Measurements from ENCODE around the gene SYT1.
"Not testable (repeated sequence)": the region's sequence is repeated elsewhere in the genome, so short reads cannot be mapped to it uniquely, and the experiment has no call there.

Gene SYT1

DNA sequence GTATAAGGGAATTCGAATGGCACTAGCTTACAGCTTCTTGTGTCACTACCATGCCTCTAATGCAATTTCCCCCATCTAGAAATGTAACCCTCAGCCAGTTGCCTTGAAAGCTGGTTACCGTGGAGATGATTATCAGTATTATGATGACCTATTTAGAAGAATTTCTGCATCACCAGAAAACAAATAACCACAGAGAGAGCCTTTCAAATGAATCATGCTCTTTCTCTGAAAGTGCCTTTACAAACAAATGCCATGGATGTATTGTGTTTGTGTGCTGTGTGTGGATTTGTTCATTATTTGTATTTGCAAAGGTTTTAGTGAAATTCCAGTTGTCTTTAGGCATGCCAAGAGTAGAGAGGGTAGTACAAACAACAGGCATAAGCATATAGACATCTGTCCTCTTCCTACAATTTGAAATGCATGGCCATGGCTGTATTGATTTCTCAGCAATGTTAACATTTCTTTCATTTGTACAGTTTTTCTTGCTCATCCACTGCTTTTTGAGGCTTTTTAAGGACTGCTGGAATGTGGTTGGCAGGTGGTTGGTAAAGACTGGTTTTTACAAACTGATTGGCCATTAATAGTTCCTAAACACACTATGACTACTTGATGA, 559.6 kb downstream of the SYT1 start:
- POLR2A ChIA-PET, result no interaction called here
- DNase-seq (ENCODE audit: extremely low spot score), result no peak
- TF ChIP-seq, protein P1, sequence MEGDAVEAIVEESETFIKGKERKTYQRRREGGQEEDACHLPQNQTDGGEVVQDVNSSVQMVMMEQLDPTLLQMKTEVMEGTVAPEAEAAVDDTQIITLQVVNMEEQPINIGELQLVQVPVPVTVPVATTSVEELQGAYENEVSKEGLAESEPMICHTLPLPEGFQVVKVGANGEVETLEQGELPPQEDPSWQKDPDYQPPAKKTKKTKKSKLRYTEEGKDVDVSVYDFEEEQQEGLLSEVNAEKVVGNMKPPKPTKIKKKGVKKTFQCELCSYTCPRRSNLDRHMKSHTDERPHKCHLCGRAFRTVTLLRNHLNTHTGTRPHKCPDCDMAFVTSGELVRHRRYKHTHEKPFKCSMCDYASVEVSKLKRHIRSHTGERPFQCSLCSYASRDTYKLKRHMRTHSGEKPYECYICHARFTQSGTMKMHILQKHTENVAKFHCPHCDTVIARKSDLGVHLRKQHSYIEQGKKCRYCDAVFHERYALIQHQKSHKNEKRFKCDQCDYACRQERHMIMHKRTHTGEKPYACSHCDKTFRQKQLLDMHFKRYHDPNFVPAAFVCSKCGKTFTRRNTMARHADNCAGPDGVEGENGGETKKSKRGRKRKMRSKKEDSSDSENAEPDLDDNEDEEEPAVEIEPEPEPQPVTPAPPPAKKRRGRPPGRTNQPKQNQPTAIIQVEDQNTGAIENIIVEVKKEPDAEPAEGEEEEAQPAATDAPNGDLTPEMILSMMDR (IDR thresholded peaks at IDR 0.05; ENCODE audit: control extremely low read depth, extremely low read depth, low read depth, missing control alignments), result no peak
- CTCF ChIA-PET, result no interaction called here

DNA sequence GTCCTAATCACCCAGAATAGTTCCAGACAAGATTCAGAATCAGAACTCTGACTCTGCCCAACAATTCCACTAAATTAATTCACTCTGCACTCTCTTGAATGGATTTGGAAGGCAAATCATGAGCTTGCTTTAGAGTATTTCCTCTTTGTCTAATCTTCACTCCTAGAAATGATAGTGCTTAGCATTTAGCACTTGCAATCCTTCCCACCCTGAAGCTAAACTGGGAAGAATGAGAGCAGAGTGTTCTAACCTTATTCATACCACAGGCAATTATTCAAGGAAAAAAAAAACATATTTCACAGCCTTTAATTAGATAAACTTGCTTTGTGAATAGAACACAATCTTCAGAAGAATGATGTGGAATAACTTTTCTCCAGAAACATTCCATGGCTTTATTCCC, 561.5 kb downstream of the SYT1 start:
- TF ChIP-seq, protein P1 (IDR thresholded peaks at IDR 0.05; ENCODE audit: control extremely low read depth, extremely low read depth, low read depth, missing control alignments), result no peak
- POLR2A ChIA-PET, result no interaction called here
- DNase-seq (ENCODE audit: extremely low spot score), result no peak
- CTCF ChIA-PET, result interaction anchor here (1.3 kb wide), 1 partner anchor 15 kb away, joined by 4 read pairs; no protein-coding TSS in a partner anchor

DNA sequence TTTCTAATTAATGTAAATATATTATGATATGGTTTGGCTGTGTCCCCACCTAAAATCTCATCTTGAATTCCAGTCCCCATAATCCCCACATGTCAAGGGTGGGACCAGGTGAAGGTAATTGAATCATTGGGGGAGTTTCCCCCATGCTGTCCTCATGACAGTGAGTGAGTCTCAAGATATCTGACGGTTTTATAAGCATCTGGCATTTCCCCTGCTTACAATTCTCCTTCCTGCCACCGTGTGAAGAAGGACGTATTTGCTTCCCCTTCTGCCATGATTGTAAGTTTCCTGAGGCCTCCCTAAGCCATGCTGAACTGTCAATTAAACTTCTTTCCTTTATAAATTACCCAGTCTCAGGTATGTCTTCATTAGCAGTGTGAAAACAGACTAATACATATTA, 562.2 kb downstream of the SYT1 start:
- DNase-seq (ENCODE audit: extremely low spot score); POLR2A ChIA-PET: not testable (repeated sequence)
- CTCF ChIA-PET, result interaction anchor here (1.3 kb wide), 1 partner anchor 14 kb away, joined by 4 read pairs; no protein-coding TSS in a partner anchor

DNA sequence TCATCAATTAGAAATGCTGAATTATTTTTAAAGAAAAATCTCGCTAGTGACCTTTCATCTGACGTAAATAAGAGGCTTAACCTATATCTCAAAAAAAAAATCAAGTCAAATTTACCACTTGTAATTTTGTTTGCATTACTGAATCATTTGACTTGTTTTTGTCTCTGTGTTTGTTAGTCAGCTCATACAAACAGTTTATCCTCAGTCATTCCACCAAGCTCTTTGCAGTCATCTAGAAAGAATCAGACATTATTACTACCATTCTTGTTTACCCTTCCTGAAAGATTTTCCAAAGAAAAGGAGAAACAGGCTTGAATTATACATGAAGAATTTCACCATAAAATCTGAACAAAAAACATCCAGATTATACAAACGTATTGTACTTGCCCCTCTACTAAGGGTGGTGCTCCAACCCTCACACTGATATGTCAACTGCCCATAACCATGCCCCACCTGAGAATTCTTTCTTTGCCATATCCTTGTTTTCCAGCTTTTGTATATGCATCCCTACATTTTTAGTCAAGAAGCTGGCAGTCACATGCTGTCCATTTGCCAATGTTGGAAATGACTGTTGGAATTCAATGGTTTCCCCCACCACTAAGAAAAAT, 569.0 kb downstream of the SYT1 start:
- no peak for DNase-seq (ENCODE audit: extremely low spot score)
- ChIA-PET CTCF (no interaction called here), POLR2A (no interaction called here)
- TF ChIP-seq, protein P1 (IDR thresholded peaks at IDR 0.05; ENCODE audit: control extremely low read depth, extremely low read depth, low read depth, missing control alignments), result no peak

DNA sequence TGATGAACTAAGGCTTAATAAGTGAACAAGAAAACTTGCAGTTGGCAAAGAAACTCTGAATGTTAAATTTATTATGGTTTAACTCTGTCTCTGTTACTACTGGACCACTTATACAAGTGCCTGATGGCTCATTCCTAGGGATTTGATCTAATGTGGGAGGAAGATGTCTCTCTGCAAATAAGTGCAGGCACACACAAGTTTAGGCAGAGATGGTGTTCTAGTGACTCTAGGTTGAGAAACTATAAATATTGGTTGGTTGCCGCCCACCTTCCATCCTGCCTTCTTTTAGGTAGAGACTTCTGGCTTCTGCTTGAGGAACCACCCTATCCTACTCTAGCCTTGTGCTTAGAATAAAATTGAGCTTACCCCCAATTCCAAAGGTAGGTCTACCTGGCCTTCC, 570.0 kb downstream of the SYT1 start:
- CTCF ChIA-PET, result interaction anchor here (1.3 kb wide), 1 partner anchor 9 kb away, joined by 3 read pairs; no protein-coding TSS in a partner anchor
- TF ChIP-seq, protein P1 (IDR thresholded peaks at IDR 0.05; ENCODE audit: control extremely low read depth, extremely low read depth, low read depth, missing control alignments), result no peak
- no peak for DNase-seq (ENCODE audit: extremely low spot score)
- POLR2A ChIA-PET, result no interaction called here

DNA sequence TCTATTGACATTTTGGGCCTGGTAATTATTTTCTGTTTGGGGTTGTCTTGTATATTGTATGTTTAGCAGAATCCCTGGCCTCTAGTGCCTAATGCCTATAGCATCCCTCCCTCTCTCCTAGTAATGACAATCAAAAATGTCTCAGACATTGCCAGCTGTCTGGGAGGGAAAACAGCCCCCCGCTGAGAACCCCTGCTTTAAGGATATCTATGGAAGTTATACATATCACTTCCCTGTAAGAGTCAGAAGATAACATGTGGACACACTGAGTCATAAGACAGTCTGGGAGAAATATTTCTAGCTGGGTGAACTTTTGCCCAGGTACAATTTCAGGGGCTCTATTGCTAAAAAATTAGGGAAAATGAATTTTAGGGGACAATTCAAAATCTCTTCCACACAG, 571.2 kb downstream of the SYT1 start:
- DNase-seq (ENCODE audit: extremely low spot score), result no peak
- POLR2A ChIA-PET, result no interaction called here
- TF ChIP-seq, protein P1 (IDR thresholded peaks at IDR 0.05; ENCODE audit: control extremely low read depth, extremely low read depth, low read depth, missing control alignments), result no peak
- CTCF ChIA-PET, result interaction anchor here (1.3 to 1.6 kb wide), 2 partner anchors 8 to 91 kb away, joined by 3 to 4 read pairs; no protein-coding TSS in a partner anchor

DNA sequence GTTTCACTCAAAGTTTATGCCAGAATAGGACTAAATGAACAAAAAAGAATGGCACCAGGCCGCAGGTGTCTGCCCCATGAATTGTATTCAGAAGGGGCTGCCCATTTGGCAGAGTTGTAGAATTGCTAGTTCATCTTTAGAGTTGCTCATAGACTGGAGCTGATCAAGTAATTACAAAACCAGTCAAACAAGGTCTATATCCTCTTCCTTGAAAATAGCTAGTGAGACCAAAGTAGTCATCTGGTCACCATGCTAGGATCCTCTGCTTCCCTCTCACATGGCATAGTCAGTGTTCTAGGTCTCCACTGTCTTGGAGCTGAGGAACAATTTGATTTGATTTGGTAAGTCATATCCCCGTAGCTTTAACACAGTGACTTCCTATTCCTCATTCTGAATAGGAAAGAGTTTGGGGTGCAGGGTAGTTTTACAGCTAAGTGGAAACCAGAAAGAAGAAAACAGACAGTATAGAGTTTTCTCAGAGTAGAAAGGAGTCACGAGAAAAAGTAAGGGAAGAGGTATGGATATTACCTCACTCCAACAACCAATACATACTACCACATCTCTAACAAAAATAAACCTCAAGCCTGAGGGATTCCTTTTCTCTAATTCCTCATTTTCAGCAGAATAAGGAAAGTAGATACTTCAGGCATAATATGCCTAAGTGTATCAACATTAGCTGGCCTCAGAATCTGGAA, 574.1 kb downstream of the SYT1 start:
- ChIA-PET POLR2A (no interaction called here), CTCF (interaction anchor here (1.1 to 1.3 kb wide), 2 partner anchors 11 to 13 kb away, joined by 3 read pairs; no protein-coding TSS in a partner anchor)
- TF ChIP-seq, protein P1 (IDR thresholded peaks at IDR 0.05; ENCODE audit: control extremely low read depth, extremely low read depth, low read depth, missing control alignments), result no peak
- DNase-seq (ENCODE audit: extremely low spot score), result no peak
